Neuron (in vitro differentiated cells): ENCODE data around the gene THRAP3.
"Not testable (repeated sequence)": the region's sequence is repeated elsewhere in the genome, so short reads cannot be mapped to it uniquely, and the experiment has no call there.

Experiments
- H2AFZ ChIP-seq: one replicate; pipeline ENCODE4 v1.6.1; 2013; ENCODE audit warnings: low read depth, mild to moderate bottlenecking, inconsistent platforms, low read length, moderate library complexity
- H3K27me3 ChIP-seq: one replicate; pipeline ENCODE4 v1.6.1; 2013; ENCODE audit warnings: low read length; ENCODE audit not compliant: insufficient read depth
- H3K36me3 ChIP-seq: one replicate; pipeline ENCODE4 v1.6.1; 2013; ENCODE audit warnings: low read length; ENCODE audit not compliant: insufficient read depth
- H3K4me1 ChIP-seq: one replicate; pipeline ENCODE4 v1.6.1; 2013; ENCODE audit warnings: low read length; ENCODE audit not compliant: insufficient read depth
- H3K4me3 ChIP-seq: 2 replicates; pipeline ENCODE4 v1.5.1; 2013; ENCODE audit warnings: mild to moderate bottlenecking, low read length, moderate library complexity
- H3K9me3 ChIP-seq: one replicate; pipeline ENCODE4 v1.6.1; 2013; ENCODE audit warnings: low read length

THRAP3 gene

GRCh38 chr1:36223996-36224536 lies at the start of gene THRAP3:
Gene THRAP3 (plus strand): TSS chr1:36224443. CDS start chr1:36282564, 58,121 bp downstream.
- Histone ChIP-seq H3K27me3 (no peaks in the 10 kb centered on the region), H2AFZ (peak within 1 kb of the TSS; percentile 67), H3K4me1 (peaks cover 17% of the 10 kb centered on the region), H3K4me3 (peak within 1 kb of the TSS; percentile 84), H3K9me3 (no peaks in the 10 kb centered on the region), H3K36me3 (peaks cover 9% of the 10 kb centered on the region)

- H3K36me3 ChIP-seq: peaks cover 93% of the 10 kb centered on the region
- H3K4me3 ChIP-seq: no peak overlapping the region
- H2AFZ ChIP-seq: no peak overlapping the region
- H3K9me3 ChIP-seq: no peaks in the 10 kb centered on the region
- H3K4me1 ChIP-seq: no peaks in the 10 kb centered on the region
- H3K27me3 ChIP-seq: no peaks in the 10 kb centered on the region
Observed at GRCh38 chr1:36174713-36175112, 49.5 kb upstream of the THRAP3 start.

- Histone ChIP-seq H3K4me3 (no peak overlapping the region), H3K27me3 (no peaks in the 10 kb centered on the region), H3K4me1 (no peaks in the 10 kb centered on the region), H3K9me3 (no peaks in the 10 kb centered on the region), H3K36me3 (peaks cover 93% of the 10 kb centered on the region), H2AFZ (no peak overlapping the region)
Observed at GRCh38 chr1:36175137-36176095, 48.8 kb upstream of the THRAP3 start.

- no peaks in the 10 kb centered on the region for H3K27me3 ChIP-seq
- H3K36me3 ChIP-seq: peaks cover 92% of the 10 kb centered on the region
- H3K4me3 ChIP-seq: no peak overlapping the region
- no peaks in the 10 kb centered on the region for H3K4me1 ChIP-seq
- no peak overlapping the region for H2AFZ ChIP-seq
- H3K9me3 ChIP-seq: no peaks in the 10 kb centered on the region
Observed at GRCh38 chr1:36176106-36176949, 47.9 kb upstream of the THRAP3 start.

GRCh38 chr1:36177589-36178431 lies 46.4 kb upstream of the THRAP3 start:
- Histone ChIP-seq H3K27me3 (no peaks in the 10 kb centered on the region), H2AFZ (no peak overlapping the region), H3K36me3 (peaks cover 87% of the 10 kb centered on the region)

GRCh38 chr1:36178471-36179219 lies 45.6 kb upstream of the THRAP3 start:
- Histone ChIP-seq H3K4me3 (no peak overlapping the region), H3K4me1 (no peaks in the 10 kb centered on the region), H2AFZ (no peak overlapping the region), H3K9me3 (no peaks in the 10 kb centered on the region), H3K27me3 (no peaks in the 10 kb centered on the region), H3K36me3 (peaks cover 82% of the 10 kb centered on the region)

More at GRCh38 chr1:36177589-36178431, 46.4 kb upstream of the THRAP3 start:
- no peaks in the 10 kb centered on the region for H3K9me3 ChIP-seq
- no peaks in the 10 kb centered on the region for H3K4me1 ChIP-seq
- no peak overlapping the region for H3K4me3 ChIP-seq

- no peak overlapping the region for H2AFZ ChIP-seq
- H3K4me3 ChIP-seq: no peak overlapping the region
- H3K36me3 ChIP-seq: peaks cover 76% of the 10 kb centered on the region
- no peaks in the 10 kb centered on the region for H3K9me3 ChIP-seq
- no peaks in the 10 kb centered on the region for H3K27me3 ChIP-seq
- H3K4me1 ChIP-seq: no peaks in the 10 kb centered on the region
Observed at GRCh38 chr1:36179220-36179600, 45.0 kb upstream of the THRAP3 start.

- H2AFZ ChIP-seq: no peak overlapping the region
- no peaks in the 10 kb centered on the region for H3K9me3 ChIP-seq
- H3K27me3 ChIP-seq: no peaks in the 10 kb centered on the region
- H3K4me3 ChIP-seq: no peak overlapping the region
- H3K36me3 ChIP-seq: peaks cover 44% of the 10 kb centered on the region
- H3K4me1 ChIP-seq: peaks cover under 1% of the 10 kb centered on the region
Observed at GRCh38 chr1:36182734-36183133, 41.5 kb upstream of the THRAP3 start.

- Histone ChIP-seq H2AFZ (no peak overlapping the region), H3K9me3 (no peaks in the 10 kb centered on the region), H3K4me3 (no peak overlapping the region), H3K4me1 (peaks cover 4% of the 10 kb centered on the region), H3K27me3 (no peaks in the 10 kb centered on the region), H3K36me3 (peaks cover 38% of the 10 kb centered on the region)
Observed at GRCh38 chr1:36183309-36183856, 40.9 kb upstream of the THRAP3 start.

- no peak overlapping the region for H2AFZ ChIP-seq
- H3K27me3 ChIP-seq: no peaks in the 10 kb centered on the region
- peaks cover under 1% of the 10 kb centered on the region for H3K36me3 ChIP-seq
- no peak overlapping the region for H3K4me3 ChIP-seq
- H3K4me1 ChIP-seq: peaks cover 4% of the 10 kb centered on the region
- no peaks in the 10 kb centered on the region for H3K9me3 ChIP-seq
Observed at GRCh38 chr1:36187800-36188593, 36.2 kb upstream of the THRAP3 start.

- H3K36me3 ChIP-seq, H3K27me3 ChIP-seq, H3K4me3 ChIP-seq, H2AFZ ChIP-seq, H3K9me3 ChIP-seq, H3K4me1 ChIP-seq: not testable (repeated sequence)
Observed at GRCh38 chr1:36196805-36197204, 27.4 kb upstream of the THRAP3 start.
